A673 (cell line): ENCODE data around the gene ZNF830. TPM values are rescaled to one million over a fixed set of nuclear protein-coding genes. Genes with fewer than 3 reads are reported as not detected.
"Not testable (repeated sequence)": the region's sequence is repeated elsewhere in the genome, so short reads cannot be mapped to it uniquely, and the experiment has no call there.

Experiments used
- BruUV-seq: library from RNA; stranded (reverse); fragments of 400-500 nt; replicated peaks from 2 replicates; lab custom pipeline; 2021; lab: Mats Ljungman, UMichigan
- CTCF ChIA-PET: fragments of 300-600 bp; sonication (Branson Sonifier 250); formaldehyde crosslinking; loops from one replicate; lab custom pipeline; 2022; ENCODE audit warnings: antibody characterized with exemption; lab: Charles Lee
- POLR2A ChIA-PET: fragments of 300-600 bp; sonication (Branson Sonifier 250); formaldehyde crosslinking; loops from one replicate; lab custom pipeline; 2022; ENCODE audit warnings: antibody characterized with exemption; ENCODE audit not compliant: low non-redundant PET; lab: Charles Lee
- DNase-seq: peaks from one replicate; pipeline ENCODE4 v3.0.0-alpha.2; 2015; ENCODE audit warnings: low spot score
- H3K27ac ChIP-seq: fragments of 200-600 bp; sonication (generic); 2 replicates; pipeline ENCODE4 v1.5.1; 2016; ENCODE audit warnings: mixed run types, low read depth, mild to moderate bottlenecking, mixed read lengths, antibody characterized with exemption, low read length; ENCODE audit not compliant: poor library complexity, severe bottlenecking
- H3K27me3 ChIP-seq: fragments of 200-600 bp; sonication (generic); replicated peaks from 2 replicates; pipeline ENCODE4 v1.6.1; 2017; ENCODE audit warnings: mixed run types, low read depth, mild to moderate bottlenecking, mixed read lengths, antibody characterized with exemption, low read length; ENCODE audit not compliant: insufficient read depth, poor library complexity
- H3K36me3 ChIP-seq: fragments of 200-600 bp; sonication (generic); 2 replicates; pipeline ENCODE4 v1.6.1; 2016; ENCODE audit warnings: mixed run types, mild to moderate bottlenecking, mixed read lengths, antibody characterized with exemption, low read length; ENCODE audit not compliant: insufficient read depth, poor library complexity, severe bottlenecking
- H3K4me1 ChIP-seq: fragments of 200-600 bp; sonication (generic); 2 replicates; pipeline ENCODE4 v1.6.1; 2017; ENCODE audit warnings: mixed run types, mild to moderate bottlenecking, mixed read lengths, antibody characterized with exemption, low read length; ENCODE audit not compliant: insufficient read depth, poor library complexity, severe bottlenecking
- H3K4me3 ChIP-seq: fragments of 200-600 bp; sonication (generic); 2 replicates; pipeline ENCODE4 v1.5.1; 2016; ENCODE audit warnings: low read depth, mixed run types, mild to moderate bottlenecking, mixed read lengths, low read length; ENCODE audit not compliant: poor library complexity, severe bottlenecking
- H3K9me3 ChIP-seq: fragments of 200-600 bp; sonication (generic); 2 replicates; pipeline ENCODE4 v1.6.1; 2016; ENCODE audit warnings: mixed run types, low read depth, mild to moderate bottlenecking, mixed read lengths, antibody characterized with exemption, low read length; ENCODE audit not compliant: poor library complexity, severe bottlenecking
- EZH2 ChIP-seq: fragments of 200-600 bp; sonication (generic); IDR thresholded peaks from 2 replicates; pipeline ENCODE4 v1.6.1; 2017; ENCODE audit warnings: borderline replicate concordance, low read depth, mild to moderate bottlenecking, mixed read lengths, antibody characterized with exemption, low read length; ENCODE audit not compliant: poor library complexity, severe bottlenecking
- intact Hi-C: fragments of 100-400 bp; cut with micrococcal nuclease; formaldehyde crosslinking; loops from one replicate; pipeline ENCODE4 v1.10.0; 2022; ENCODE audit not compliant: unreplicated experiment
- total RNA-seq: library from RNA; stranded (reverse); gene quantifications from 2 replicates; pipeline ENCODE4 v1.2.3, GENCODE V29; 2021
- TF ChIP-seq, protein P1 (sequence below): fragments of 300-800, 200-600 bp; sonication (generic); conservative IDR thresholded peaks from 2 replicates; pipeline ENCODE4 v1.5.1; 2017; ENCODE audit warnings: low read depth, mild to moderate bottlenecking, antibody characterized with exemption, low read length, moderate library complexity, mixed read lengths

The ZNF830 gene
- total RNA-seq, 1 experiment from 2014 or later = 10.1 TPM

DNA sequence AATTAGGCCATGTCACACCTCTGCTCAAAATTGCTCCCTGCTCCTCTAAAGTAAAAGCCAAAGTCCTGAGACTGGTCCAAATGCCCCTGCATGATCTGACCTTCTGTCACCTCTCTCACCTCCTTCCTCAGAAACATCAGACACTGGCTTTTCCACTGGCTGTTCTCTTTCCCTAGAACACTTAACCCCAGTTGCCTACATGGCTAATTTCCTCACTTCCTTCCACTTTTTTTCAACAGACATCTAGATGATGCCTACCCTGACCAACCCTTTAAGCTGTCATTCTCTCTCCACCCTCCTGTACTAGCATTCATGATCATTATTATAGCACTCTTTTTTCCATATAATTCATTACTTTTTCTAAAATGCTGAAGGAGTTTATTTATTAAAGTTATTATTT is 31.1 kb upstream of the ZNF830 start:
- peaks cover 9% of the 10 kb centered on the region for H3K27me3 ChIP-seq
- ChIA-PET CTCF (no interaction called here), POLR2A (no interaction called here)
- BruUV-seq = no TSS peak
- no peak overlapping the region for H3K4me3 ChIP-seq
- H3K27ac ChIP-seq = no peak overlapping the region
- intact Hi-C loops = no loop called here
- TF ChIP-seq EZH2 = no peak
- TF ChIP-seq, protein P1, sequence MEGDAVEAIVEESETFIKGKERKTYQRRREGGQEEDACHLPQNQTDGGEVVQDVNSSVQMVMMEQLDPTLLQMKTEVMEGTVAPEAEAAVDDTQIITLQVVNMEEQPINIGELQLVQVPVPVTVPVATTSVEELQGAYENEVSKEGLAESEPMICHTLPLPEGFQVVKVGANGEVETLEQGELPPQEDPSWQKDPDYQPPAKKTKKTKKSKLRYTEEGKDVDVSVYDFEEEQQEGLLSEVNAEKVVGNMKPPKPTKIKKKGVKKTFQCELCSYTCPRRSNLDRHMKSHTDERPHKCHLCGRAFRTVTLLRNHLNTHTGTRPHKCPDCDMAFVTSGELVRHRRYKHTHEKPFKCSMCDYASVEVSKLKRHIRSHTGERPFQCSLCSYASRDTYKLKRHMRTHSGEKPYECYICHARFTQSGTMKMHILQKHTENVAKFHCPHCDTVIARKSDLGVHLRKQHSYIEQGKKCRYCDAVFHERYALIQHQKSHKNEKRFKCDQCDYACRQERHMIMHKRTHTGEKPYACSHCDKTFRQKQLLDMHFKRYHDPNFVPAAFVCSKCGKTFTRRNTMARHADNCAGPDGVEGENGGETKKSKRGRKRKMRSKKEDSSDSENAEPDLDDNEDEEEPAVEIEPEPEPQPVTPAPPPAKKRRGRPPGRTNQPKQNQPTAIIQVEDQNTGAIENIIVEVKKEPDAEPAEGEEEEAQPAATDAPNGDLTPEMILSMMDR = no peak
- no peaks in the 10 kb centered on the region for H3K36me3 ChIP-seq
- H3K4me1 ChIP-seq = no peaks in the 10 kb centered on the region
- no peak for DNase-seq
- H3K9me3 ChIP-seq = no peaks in the 10 kb centered on the region

DNA sequence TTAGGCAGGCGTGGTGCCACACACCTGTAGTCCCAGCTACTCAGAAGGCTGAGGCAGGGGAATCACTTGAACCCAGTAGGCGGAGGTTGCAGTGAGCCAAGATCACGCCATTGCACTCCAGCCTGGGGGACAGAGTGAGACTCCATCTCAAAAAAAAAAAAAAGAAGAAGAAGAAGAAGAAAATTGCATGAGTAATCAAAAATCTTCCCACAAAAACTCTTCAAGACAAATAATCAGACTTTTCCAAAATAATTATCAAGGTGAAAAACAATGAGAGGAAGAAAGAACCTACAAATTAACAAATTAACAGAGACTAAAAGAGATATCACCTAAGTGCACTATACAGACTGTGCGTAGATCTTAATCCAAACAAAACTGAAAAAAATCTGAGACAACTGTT is 10.6 kb upstream of the ZNF830 start:
- BruUV-seq, intact Hi-C loops, H3K27ac ChIP-seq, H3K4me3 ChIP-seq, CTCF ChIA-PET, DNase-seq, POLR2A ChIA-PET, H3K9me3 ChIP-seq, H3K4me1 ChIP-seq, H3K36me3 ChIP-seq: not testable (repeated sequence)
- H3K27me3 ChIP-seq = peaks cover 21% of the 10 kb centered on the region

DNA sequence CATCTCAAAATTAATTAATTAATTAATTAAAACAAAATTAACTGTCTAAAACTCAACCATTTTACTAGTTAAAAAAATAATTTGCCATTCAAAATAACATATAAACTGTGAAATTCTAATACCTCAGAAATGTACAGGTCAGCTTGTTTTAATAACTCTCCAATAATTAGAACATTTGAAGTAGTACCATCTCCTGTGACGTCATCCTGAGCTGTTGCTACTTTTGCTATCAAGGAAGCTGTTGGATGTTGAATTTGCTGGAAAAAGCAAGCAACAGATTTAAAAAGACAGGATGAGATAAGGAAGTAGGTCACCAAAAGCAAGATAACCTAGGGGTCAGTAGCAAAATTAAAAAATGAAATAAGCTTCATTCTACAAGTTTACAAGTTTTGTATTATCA is 2.9 kb upstream of the ZNF830 start:
- intact Hi-C loops = no loop called here
- TF ChIP-seq, protein P1 = no peak
- TF ChIP-seq EZH2 = no peak
- H3K4me1 ChIP-seq = peaks cover 9% of the 10 kb centered on the region
- H3K27me3 ChIP-seq = no peaks in the 10 kb centered on the region
- ChIA-PET POLR2A (no interaction called here), CTCF (no interaction called here)
- H3K36me3 ChIP-seq = peaks cover 2% of the 10 kb centered on the region
- no TSS peak for BruUV-seq
- no peak for DNase-seq
- no peak overlapping the region for H3K27ac ChIP-seq
- H3K9me3 ChIP-seq = no peaks in the 10 kb centered on the region
- no peak overlapping the region for H3K4me3 ChIP-seq

DNA sequence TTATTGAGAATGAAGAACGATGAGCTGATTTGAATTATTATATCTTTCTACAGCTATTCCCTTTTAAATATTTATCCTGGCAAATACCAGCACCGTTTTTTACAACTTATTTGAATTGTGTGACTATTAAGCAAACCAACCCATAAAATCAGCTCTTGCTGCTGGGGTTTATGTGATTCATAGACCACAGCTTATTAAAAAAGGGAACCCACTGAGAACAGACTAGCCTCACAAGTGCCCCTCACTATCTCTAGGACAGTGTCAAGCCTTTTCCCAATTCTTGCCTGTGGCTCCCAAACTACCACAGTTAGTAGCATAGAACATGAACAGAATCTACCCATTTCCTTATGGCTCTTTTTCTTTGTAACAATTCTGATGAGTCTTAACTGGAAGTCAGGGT is 12.8 kb downstream of the ZNF830 start:
- ChIA-PET POLR2A (no interaction called here), CTCF (interaction anchor here (0.6 kb wide), 1 partner anchor 81 kb away, joined by 8 read pairs; no protein-coding TSS in a partner anchor)
- no peak overlapping the region for H3K27ac ChIP-seq
- intact Hi-C loops = no loop called here
- H3K9me3 ChIP-seq = no peaks in the 10 kb centered on the region
- no peak for TF ChIP-seq EZH2
- TF ChIP-seq, protein P1 = no peak
- DNase-seq = no peak
- no peaks in the 10 kb centered on the region for H3K36me3 ChIP-seq
- no TSS peak for BruUV-seq
- H3K27me3 ChIP-seq = no peaks in the 10 kb centered on the region
- H3K4me3 ChIP-seq = no peak overlapping the region
- no peaks in the 10 kb centered on the region for H3K4me1 ChIP-seq
